ENCODE data around the gene CD300LD. TPM values are rescaled to one million over a fixed set of nuclear protein-coding genes. Genes with fewer than 3 reads are reported as not detected.

Gene CD300LD
- total and polyA plus RNA-seq, 10 of the 15 experiments (the other 5 are each of a cell fraction or from before 2014, with no cell fraction given), result not detected

- TF ChIP-seq, protein P1, sequence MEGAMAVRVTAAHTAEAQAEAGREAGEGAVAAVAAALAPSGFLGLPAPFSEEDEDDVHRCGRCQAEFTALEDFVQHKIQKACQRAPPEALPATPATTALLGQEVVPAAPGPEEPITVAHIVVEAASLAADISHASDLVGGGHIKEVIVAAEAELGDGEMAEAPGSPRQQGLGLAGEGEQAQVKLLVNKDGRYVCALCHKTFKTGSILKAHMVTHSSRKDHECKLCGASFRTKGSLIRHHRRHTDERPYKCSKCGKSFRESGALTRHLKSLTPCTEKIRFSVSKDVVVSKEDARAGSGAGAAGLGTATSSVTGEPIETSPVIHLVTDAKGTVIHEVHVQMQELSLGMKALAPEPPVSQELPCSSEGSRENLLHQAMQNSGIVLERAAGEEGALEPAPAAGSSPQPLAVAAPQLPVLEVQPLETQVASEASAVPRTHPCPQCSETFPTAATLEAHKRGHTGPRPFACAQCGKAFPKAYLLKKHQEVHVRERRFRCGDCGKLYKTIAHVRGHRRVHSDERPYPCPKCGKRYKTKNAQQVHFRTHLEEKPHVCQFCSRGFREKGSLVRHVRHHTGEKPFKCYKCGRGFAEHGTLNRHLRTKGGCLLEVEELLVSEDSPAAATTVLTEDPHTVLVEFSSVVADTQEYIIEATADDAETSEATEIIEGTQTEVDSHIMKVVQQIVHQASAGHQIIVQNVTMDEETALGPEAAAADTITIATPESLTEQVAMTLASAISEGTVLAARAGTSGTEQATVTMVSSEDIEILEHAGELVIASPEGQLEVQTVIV (IDR thresholded peaks at IDR 0.05; ENCODE audit: borderline replicate concordance, partially characterized antibody), result no peak
- TF ChIP-seq YBX1 (IDR thresholded peaks at IDR 0.05), result no peak
- TF ChIP-seq SIX5 (IDR thresholded peaks at IDR 0.05; ENCODE audit: low read depth, low read length, severe bottlenecking), result no peak
- TF ChIP-seq RAD21 (IDR thresholded peaks at IDR 0.05; ENCODE audit: insufficient read depth, low read depth, low read length), result no peak
- TF ChIP-seq, protein P2, sequence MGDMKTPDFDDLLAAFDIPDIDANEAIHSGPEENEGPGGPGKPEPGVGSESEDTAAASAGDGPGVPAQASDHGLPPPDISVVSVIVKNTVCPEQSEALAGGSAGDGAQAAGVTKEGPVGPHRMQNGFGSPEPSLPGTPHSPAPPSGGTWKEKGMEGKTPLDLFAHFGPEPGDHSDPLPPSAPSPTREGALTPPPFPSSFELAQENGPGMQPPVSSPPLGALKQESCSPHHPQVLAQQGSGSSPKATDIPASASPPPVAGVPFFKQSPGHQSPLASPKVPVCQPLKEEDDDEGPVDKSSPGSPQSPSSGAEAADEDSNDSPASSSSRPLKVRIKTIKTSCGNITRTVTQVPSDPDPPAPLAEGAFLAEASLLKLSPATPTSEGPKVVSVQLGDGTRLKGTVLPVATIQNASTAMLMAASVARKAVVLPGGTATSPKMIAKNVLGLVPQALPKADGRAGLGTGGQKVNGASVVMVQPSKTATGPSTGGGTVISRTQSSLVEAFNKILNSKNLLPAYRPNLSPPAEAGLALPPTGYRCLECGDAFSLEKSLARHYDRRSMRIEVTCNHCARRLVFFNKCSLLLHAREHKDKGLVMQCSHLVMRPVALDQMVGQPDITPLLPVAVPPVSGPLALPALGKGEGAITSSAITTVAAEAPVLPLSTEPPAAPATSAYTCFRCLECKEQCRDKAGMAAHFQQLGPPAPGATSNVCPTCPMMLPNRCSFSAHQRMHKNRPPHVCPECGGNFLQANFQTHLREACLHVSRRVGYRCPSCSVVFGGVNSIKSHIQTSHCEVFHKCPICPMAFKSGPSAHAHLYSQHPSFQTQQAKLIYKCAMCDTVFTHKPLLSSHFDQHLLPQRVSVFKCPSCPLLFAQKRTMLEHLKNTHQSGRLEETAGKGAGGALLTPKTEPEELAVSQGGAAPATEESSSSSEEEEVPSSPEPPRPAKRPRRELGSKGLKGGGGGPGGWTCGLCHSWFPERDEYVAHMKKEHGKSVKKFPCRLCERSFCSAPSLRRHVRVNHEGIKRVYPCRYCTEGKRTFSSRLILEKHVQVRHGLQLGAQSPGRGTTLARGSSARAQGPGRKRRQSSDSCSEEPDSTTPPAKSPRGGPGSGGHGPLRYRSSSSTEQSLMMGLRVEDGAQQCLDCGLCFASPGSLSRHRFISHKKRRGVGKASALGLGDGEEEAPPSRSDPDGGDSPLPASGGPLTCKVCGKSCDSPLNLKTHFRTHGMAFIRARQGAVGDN (IDR thresholded peaks at IDR 0.05), result no peak
- TF ChIP-seq EED (IDR thresholded peaks at IDR 0.05; ENCODE audit: low read depth), result no peak
These were observed 40.0 kb downstream of the CD300LD start (continued) for GRCh38 chr17:74552037-74552436.

- ChIA-PET RAD21 (ENCODE audit: unreplicated experiment) (no interaction called here), POLR2A (no interaction called here), SMC1A (ENCODE audit: uncharacterized antibody, unreplicated experiment) (no interaction called here), CTCF (no interaction called here)
- no TSS peak for BruUV-seq (replicated peaks)
- no peaks in the 10 kb centered on the region for H3K9me3 ChIP-seq (replicated peaks; ENCODE audit: control insufficient read depth, insufficient read depth, low read length)
- FAIRE-seq (no peak), ATAC-seq (no peak), DNase-seq (ENCODE audit: low read depth, low spot score) (no peak)
- in situ Hi-C loops (cut with MboI) (no loop called here), intact Hi-C loops (cut with micrococcal nuclease; ENCODE audit: unreplicated experiment) (no loop called here)
- H3K4me2 ChIP-seq (ENCODE audit: control insufficient read depth, insufficient read depth), result no peak overlapping the region
- H3K27me3 ChIP-seq (replicated peaks in 1 of 2; ENCODE audit: control insufficient read depth in 2 of 2, insufficient read depth in 2 of 2, low read length in 1 of 2), result peaks cover 0 to 1% of the 10 kb centered on the region in 2 experiments; a peak in 3 of 4 replicates
- no peak overlapping the region for H3K9ac ChIP-seq (ENCODE audit: control insufficient read depth, insufficient read depth, low read length)
- 33% methylated on average over 15 of the region's 15 CpGs for WGBS (ENCODE audit: insufficient coverage, insufficient replicate concordance, low lambda C conversion rate, missing lambda C conversion rate)
- TF ChIP-seq HDAC2 (IDR thresholded peaks at IDR 0.05) (no peak), CHD2 (IDR thresholded peaks at IDR 0.05; ENCODE audit: borderline replicate concordance, low read depth, low read length) (no peak), ZNF207 (IDR thresholded peaks at IDR 0.05; ENCODE audit: borderline replicate concordance) (no peak), RELA (IDR thresholded peaks at IDR 0.05; ENCODE audit: borderline replicate concordance, partially characterized antibody) (no peak), NFYB (IDR thresholded peaks at IDR 0.05; ENCODE audit: insufficient read depth, low read depth, low read length) (no peak)
- TF ChIP-seq, protein P3, sequence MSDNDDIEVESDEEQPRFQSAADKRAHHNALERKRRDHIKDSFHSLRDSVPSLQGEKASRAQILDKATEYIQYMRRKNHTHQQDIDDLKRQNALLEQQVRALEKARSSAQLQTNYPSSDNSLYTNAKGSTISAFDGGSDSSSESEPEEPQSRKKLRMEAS (IDR thresholded peaks at IDR 0.05; ENCODE audit: low read depth, low read length), result no peak
- H3K4me3 ChIP-seq, result no peak overlapping the region
- no peaks in the 10 kb centered on the region for H3K36me3 ChIP-seq (ENCODE audit: control insufficient read depth in 2 of 2, insufficient read depth in 2 of 2, low read length in 1 of 2)
- H2AFZ ChIP-seq (ENCODE audit: control insufficient read depth, low read depth, low read length), result no peak overlapping the region
- H3K79me2 ChIP-seq (ENCODE audit: control insufficient read depth, insufficient read depth, low read length), result no peaks in the 10 kb centered on the region
- H3K4me1 ChIP-seq (ENCODE audit: control insufficient read depth, insufficient read depth, low read length), result no peaks in the 10 kb centered on the region
- no peaks in the 10 kb centered on the region for H4K20me1 ChIP-seq (ENCODE audit: control insufficient read depth, insufficient read depth)
- H3K27ac ChIP-seq (ENCODE audit: control insufficient read depth, insufficient read depth), result no peak overlapping the region
These were observed 41.5 kb downstream of the CD300LD start for GRCh38 chr17:74550602-74551001.

Data from GM12878 (cell line).